GDM1 (cell line): ENCODE measurements around the gene GTF2I.
"Not testable (repeated sequence)": the region's sequence is repeated elsewhere in the genome, so short reads cannot be mapped to it uniquely, and the experiment has no call there.

ENCODE experiments used
- DNase-seq: peaks from one replicate; lab custom pipeline; 2025; lab: John Stamatoyannopoulos, UW

Gene GTF2I

DNA sequence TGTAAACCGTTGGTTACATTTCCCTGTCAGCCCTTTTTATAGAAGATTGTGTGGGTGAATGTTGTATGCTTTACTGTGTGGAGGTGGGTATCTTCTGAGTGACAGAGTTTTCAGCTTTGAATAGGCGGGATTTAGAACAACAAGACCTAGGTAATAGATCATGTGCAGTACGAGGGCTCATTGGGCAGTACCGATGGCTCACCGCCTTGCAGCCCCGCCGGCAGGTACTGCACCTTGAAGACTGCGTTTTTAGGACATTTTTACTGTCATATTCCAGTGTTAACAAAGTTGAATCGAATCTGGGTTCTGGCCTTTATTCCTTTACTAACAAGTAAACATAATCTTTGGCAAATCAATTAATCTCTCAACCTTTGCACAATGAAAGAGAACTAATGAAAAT, 60.4 kb downstream of the GTF2I start:
- no peak for DNase-seq

DNA sequence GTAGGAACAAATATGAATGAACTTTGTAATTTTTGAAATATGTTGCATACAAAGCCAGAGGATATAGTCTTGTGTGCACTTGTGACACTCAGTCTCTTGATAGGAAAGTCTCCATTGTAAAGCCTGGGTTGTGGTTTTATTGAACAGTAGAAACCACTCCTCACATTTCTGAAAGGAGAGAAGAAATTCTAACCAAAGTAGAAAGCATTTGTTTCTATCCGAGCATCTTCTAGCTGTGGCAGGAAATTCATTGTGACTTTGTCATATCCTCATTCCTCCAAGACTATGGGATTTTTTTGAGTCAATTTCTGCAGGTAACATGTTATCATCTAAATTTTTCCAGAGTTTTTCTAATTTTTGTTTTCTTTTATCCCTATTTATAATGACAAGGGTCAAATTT, 60.8 kb downstream of the GTF2I start:
- no peak for DNase-seq

DNA sequence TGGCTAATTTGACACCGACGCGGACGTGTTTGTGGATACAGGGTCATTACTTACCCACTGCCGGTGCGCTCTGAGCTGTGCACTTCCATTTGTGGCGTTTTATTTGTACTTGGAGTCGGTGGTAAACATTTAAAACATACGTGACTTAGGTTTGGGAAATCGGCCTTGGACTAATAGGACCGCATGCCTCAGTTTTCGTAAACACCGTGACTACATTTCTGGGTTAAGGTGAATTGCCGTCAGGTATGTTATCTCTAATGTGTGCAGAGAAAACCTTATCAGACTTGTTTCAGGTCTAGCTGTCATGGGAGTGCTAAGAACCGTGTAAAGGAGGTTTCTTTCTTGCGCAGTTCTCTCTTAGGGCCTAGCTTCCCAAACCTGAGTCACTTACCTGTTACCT, 64.6 kb downstream of the GTF2I start:
- DNase-seq = no peak

DNA sequence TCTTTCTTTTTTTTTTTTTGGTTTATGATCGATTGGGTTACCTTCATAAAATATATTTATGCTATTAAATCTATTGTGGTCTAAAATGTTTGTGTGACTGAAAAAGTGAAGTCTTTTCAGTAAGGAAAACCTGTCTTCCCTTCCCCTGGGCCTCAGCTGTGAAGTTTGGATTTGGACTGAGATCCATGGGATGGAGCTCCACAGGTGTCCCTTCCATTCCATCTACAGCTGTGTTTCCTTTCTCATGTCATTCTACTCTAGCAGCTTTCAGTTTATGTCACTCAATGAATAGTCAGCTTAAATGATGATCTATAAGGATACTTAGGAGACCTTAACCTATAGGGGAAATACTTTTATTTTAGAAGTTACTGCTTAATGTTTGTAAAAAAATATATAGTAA, 68.3 kb downstream of the GTF2I start:
- no peak for DNase-seq

DNA sequence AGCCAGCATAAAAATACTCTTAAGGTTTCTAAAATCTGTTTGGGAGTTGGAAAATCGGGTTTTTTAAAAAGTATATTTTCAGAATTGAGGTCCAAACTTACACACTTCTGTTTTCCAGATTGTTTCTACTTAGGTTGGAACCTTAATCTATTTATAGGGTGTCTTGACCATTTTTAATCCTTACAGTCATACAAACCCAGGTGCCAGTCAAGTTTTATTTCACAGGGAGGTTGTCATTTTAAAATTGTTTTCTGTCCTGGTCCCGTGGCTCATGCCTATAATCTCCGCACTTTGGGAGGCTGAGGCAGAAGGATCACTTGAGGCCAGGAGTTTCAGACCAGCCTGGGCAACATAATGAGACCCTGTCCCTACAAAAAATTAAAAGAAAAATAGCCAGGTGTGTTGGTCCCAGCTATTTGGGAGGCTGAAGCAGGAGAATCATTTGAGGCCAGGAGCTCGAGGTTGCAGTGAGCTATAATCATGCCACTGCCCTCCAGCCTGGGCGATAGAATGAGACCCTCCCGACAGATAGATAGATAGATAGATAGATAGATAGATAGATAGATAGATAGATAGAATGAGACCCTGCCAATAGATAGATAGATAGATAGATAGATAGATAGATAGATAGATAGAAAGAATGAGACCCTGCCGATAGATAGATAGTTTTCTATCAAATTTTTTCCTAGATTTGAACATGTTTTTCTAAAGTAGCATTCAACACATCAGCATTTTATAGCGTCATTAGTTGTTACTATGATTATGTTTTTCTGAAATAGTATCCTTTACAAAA, 69.0 kb downstream of the GTF2I start:
- no peak for DNase-seq

DNA sequence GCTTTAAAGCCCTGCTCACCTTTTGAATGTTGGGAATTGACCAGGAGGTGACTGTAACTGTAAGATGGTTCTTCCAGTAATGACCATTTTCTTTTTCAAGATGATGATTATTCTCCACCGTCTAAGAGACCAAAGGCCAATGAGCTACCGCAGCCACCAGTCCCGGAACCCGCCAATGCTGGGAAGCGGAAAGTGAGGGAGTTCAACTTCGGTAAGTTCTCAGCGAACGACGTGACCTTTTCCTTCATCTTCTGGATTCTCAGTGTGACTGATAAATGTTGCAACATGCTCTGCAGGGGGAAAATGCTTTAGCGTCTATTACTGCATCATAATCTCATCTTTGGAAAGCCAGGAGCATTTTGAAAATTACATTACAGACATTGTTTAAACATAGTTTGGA, 71.2 kb downstream of the GTF2I start:
- DNase-seq = not testable (repeated sequence)

DNA sequence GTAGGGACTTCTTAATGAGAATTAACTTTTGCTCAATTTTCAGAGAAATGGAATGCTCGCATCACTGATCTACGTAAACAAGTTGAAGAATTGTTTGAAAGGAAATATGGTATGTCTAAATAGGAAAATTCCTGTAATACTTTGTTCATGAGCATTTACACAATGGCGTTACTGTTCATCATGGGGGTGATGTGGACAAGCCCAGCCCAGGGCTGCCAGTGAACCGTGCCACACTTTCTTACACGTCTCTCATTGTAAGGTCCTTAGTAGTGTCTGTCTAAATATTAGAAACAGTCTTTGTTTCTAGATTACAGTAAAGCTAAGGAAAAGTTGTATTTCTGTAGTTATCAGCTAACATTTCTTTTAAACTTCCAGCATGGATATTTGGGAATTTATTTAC, 72.7 kb downstream of the GTF2I start:
- not testable (repeated sequence) for DNase-seq

DNA sequence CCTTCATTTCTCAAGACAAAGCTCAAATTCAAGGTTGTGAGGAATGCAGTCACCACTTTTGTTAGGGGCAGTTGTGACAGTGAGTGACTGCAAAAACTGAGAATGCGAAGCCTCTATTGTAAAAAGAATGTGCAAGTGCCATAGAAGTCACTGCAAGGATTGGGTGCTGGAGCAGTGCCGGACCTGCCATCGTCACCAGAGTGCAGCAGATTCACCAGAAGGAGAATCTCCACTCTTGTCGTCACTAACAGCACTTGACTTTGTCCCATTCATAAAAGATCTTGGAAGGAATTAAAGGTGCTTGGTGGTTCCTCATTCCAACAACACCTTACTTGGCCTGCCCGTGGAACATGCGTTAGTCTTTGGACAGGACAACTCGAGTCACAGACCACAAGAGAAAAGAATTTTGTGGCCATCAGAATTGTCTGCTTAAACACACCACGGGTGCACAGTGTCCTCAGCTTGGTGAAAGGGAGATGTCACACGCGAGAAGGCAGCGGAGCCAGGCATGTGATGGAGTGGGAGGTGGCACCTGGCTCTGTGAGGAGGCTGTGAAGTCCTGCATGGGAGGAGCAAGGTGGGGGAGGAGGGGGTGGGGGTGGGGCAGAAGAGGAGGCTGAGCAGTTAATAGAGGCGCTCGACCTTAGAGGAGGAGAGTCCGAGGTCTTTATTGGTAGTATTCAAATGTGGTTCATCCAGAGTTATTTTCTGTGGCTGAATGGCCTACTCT, 82.6 kb downstream of the GTF2I start:
- not testable (repeated sequence) for DNase-seq

DNA sequence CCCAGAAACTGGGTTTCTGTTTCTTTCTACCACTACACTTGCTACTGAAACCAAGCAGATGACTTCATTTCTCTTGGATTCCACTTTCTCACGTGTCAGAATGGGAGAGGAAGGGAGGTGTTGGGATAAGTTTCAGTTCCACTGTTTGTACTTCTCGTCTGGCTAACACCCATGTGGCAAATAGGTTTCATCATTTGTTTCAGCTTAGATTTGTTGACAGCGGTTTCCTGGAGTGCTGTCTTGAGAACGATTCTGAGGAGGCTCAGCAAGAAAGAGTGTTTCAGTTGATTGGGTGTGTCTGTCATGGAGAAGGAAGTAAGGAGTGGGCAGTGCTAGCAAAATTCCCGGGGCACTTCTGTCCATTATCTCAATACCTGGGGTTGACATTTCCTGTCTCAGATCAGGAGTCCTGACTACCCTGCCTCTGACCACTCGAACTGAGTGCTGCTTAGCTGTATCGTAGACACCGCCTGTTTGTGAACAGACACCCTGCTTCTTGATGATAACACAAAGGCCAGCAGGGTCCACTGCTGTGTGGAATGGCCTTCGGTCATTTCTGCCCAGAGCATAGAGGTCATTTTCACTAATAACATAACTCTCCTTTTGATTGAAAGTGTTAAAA, 86.5 kb downstream of the GTF2I start:
- not testable (repeated sequence) for DNase-seq

DNA sequence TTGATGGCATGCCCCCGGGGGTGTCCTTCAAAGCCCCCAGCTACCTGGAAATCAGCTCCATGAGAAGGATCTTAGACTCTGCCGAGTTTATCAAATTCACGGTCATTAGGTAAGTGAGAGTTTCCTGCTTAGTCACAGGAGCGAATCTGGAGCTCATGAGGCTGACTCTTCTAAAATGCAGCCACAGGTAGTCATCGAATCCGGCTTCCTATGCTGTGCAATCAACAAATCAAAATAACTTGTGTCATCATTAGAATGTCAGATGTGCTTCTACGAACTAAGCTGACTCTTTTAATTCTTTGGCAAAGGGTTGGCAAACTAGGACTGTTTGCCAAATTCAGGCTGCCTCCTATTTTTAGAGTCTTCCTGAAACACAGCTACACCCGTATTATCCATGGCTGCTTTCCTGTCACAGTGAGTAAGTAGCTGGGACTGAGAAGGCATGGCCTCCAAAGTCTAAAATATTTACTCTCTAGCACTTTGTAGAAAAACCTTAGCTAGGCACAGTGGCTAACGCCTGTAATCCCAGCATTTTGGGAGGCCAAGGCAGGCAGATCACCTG, 96.5 kb downstream of the GTF2I start:
- not testable (repeated sequence) for DNase-seq

DNA sequence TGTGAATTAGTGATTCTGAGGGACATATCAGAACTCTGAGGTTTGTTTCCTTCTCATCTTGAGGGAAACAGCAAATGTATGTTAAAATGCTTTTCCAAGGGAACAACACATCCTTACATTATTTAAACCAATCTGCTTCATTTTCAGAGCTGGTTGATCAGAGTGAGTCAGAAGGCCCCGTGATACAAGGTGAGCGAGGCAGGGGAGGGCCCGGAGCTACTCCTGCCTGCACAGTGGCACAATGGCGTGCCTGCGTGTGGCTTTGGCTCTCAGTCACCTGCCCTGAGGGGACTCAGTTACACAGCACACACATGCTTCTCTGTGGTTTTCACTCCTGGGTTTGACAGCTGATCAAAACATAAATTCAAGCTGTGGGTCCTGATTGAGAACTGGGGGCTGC, 99.2 kb downstream of the GTF2I start:
- not testable (repeated sequence) for DNase-seq

DNA sequence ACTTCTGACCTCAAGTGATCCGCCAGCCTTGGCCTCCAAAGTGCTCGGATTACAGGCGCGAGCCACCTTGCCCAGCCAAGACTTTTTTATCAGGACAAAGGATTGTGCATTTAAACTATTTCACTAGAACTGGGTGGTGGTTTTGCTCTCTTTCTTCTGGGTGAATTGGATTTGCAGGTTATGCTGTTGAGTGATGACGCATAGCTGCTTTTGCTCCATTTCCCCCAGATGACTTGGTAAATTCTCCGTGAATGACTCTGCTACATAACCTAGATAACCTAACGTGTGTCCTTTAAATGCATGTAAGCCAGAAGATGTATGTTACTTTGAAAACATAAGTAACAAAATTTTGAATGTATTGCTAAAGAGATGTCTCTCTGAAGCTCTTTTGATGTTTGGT, 100.8 kb downstream of the GTF2I start:
- DNase-seq = not testable (repeated sequence)

DNA sequence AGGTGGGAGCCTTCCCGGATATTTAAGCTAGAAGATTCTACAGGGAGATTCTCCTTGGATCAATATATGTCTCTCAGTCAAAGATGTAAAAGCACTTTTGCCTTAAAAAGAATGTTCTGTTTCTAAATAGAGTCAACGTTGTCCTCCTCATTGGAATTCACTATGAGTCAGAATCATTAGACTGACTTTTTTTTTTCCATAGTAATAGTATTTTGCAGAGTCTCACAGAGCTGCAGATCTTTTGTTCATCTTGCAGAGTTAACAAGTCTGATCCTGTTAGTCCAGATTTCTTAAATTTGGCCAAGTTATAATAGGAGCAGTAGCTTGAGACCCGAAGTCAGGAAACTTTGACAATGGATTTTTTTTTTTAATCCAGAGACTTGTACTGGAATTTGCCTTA, 101.5 kb downstream of the GTF2I start:
- DNase-seq = not testable (repeated sequence)

DNA sequence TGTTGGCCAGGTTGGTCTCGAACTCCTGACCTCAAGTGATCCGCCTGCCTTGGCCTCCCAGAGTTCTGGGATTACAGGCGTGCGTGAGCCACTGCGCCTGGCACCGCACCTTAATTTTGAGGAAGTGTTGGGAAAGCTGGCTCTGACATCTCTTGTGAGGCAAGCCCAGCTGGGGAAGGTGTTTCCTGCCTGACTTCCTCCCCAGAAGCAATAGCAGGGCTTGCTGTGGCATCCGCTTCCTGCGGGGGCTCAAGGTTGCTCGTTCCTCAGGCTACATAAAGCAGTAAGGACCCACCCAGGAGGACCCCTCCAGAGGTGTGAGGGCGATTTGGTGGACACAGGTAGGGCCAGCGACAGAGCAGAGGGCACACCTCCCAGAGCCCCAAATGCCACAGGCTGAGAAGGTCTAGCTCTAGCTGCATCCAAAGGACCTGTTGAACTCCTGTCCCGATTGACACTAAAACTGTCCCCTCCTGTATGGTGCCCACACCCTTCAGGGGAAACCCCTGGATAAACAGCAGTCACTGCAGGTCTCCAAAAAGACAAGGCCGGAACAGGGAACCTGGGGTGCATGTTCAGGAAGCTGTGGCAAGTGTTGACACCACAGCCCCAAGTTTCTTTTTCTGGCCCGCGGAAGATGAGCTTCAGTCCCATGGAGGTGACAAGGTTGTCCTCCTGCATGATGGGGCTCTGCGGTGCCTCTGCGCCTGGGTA, 107.8 kb downstream of the GTF2I start:
- not testable (repeated sequence) for DNase-seq

DNA sequence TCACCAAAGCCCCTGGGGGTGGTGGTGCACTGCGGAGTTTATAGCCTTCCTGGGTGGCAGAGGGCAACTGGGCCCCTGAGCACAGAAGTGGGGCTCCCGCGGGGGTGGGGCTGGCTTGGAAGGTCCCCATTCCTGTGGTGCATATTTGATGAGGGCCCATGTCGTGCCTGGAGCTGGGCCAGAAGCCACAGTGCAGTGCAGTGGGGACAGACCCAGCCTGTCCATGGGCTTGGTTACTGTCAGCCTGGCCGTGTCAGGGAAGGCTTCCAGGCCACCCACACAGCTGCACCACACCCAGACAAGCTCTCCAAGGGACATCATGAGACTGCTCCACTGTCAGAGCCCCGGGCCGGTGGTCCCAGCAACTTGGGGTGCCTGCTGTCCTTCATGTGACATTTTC, 109.0 kb downstream of the GTF2I start:
- not testable (repeated sequence) for DNase-seq

DNA sequence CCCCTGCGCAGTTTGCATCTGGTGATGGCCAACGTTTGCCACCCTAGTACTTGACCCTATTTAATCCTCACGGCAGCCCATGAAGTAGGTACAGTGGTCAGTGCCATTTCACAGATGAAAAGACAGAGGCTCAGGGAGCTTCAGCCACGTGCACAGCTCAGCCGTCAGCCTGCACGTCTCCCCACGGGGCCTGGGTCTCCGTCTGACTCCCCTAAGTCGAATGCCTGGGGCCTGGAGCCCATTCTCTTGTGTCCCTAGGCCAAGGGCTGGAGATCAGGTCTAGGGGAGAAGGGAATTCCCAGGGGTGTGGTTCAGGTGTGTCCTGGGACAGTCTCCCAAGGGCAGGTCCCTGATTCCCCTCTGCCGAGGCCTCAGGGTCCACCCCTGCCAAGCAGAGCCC, 109.5 kb downstream of the GTF2I start:
- DNase-seq = not testable (repeated sequence)

DNA sequence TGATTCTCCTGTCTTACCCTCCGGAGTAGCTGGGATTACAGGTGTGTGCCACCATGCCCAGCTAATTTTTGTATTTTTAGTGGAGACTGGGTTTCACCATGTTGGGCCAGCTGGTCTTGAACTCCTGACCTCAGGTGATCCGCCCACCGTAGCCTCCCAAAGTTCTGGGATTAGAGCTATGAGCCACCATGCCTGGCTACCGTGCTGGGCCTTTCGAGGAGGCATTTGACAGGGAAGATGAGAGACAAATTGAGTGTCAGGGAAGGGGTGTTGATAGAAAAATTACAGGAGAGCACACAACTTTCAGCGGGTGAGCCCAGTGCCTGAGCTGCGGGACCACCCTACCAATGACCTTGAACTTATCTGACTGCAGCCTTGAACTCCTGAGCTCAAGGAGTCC, 112.5 kb downstream of the GTF2I start:
- not testable (repeated sequence) for DNase-seq

DNA sequence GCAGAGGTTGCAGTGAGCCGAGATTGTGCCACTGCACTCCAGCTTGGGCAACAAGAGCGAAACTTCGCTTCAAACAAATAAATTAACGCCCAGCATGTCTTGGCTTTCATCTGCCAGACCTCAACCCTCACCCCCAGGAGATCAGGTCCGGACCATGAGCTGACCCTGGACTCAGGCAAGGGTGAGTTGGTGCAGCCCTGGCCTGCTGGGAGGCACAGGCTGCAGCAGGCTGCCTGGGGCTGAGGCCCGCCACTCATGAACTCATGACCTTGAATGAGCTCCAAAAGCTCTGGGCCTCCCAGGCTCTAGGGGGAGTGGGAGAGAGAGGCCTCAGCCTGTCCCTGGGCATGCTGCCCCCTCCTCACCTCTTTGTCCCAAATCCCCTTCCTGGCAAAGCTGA, 114.6 kb downstream of the GTF2I start:
- not testable (repeated sequence) for DNase-seq

DNA sequence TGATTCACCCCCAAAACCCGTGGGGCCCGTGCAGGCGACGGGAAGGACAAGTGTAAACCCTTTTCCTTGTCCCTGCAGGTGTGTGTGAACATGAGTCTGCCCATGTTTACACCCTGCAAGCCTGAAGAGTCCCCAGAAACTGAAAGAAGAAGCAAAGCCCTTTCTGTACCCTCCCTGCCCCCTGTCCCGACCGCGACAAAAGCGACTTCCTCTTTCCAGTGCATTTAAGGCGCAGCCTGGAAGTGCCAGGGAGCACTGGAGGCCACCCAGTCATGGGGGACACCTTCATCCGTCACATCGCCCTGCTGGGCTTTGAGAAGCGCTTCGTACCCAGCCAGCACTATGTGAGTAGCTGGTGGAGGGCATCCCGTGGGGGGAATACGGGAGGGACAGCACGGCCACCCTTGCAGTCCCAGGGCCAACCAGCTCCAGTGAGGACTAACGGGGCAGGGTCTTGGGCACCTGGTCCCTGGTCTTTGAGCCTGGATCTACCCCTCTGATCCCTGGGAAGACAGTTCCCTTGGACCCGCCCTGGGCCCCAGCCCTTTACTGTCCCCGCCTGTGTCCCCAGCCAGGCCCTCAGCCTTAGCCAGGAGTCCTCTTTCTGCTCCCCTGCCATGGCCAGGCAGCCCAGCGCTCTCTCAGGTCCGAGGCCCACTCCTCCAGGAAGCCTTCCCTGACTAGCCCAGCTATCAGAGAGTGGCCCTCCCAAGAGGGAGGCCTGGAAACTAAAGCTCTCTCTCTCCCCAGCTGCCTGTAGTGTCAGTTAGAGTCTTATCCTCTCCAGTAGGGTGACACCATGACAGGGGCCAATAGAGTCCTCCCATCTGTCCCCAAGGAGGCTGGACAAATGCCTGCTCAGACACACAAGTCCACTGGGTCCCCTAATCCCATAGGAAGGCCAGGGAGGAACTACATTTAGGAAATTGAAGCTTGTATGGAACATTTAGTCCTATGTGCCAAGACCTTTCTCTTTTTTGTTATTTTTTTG, 116.5 kb downstream of the GTF2I start, which contains the start of gene NCF1:
TSS of gene NCF1 (plus strand) at position 252 of the 991 bp plus-strand sequence. CDS start at position 273, 21 bp downstream.
- DNase-seq = not testable (repeated sequence)

DNA sequence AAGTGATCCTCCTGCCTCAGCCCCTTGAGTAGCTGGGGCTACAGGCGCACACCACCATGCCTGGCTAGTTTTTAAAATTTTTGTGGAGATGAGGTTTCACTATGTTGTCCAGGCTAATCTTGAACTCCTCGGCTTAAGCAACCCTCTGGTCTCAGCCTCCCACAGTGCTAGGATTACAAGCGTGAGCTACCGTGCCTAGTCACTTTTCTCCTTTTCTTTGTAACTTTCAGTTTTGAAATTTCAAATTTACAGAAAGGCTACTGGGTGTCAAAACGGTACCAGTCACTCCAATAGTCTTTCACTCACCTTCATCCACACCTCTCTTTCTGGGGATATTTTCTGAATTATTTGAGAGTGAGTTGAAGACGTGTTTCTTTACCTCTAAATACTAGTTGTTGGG, 117.6 kb downstream of the GTF2I start:
- DNase-seq = not testable (repeated sequence)

DNA sequence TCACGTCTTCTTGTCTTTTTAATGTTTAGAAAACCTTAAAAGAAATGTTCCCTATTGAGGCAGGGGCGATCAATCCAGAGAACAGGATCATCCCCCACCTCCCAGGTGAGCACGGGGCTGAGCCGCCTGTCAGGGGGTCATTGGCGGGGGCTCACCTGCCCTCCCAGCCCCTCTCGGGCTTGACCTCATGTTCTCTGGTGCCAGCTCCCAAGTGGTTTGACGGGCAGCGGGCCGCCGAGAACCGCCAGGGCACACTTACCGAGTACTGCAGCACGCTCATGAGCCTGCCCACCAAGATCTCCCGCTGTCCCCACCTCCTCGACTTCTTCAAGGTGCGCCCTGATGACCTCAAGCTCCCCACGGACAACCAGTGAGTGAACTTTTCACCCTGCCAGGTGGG, 121.5 kb downstream of the GTF2I start:
- DNase-seq = not testable (repeated sequence)
